ENCODE measurements around the gene INTS7.

INTS7 gene

GRCh38 chr1:211912844-211913432 is 122.4 kb downstream of the INTS7 start:
- no peak for FAIRE-seq
- no peak for DNase-seq (ENCODE audit: insufficient read length, low spot score)

GRCh38 chr1:211912038-211912437 is 123.3 kb downstream of the INTS7 start:
- no peak for FAIRE-seq
- no peak for DNase-seq (ENCODE audit: insufficient read length, low spot score)

GRCh38 chr1:211910913-211911485 is 124.4 kb downstream of the INTS7 start:
- DNase-seq (ENCODE audit: insufficient read length, low spot score) (no peak), FAIRE-seq (no peak)

- FAIRE-seq: no peak
These were observed 125.1 kb downstream of the INTS7 start for GRCh38 chr1:211910113-211910884.

GRCh38 chr1:211909395-211909794 is 126.0 kb downstream of the INTS7 start:
- DNase-seq (ENCODE audit: insufficient read length, low spot score) (no peak), FAIRE-seq (no peak)

More at GRCh38 chr1:211910113-211910884, 125.1 kb downstream of the INTS7 start:
- DNase-seq (ENCODE audit: insufficient read length, low spot score): no peak

GRCh38 chr1:211908951-211909350 is 126.4 kb downstream of the INTS7 start:
- no peak for DNase-seq (ENCODE audit: insufficient read length, low spot score)
- FAIRE-seq: no peak

GRCh38 chr1:211908453-211908852 is 126.9 kb downstream of the INTS7 start:
- no peak for DNase-seq (ENCODE audit: insufficient read length, low spot score)

GRCh38 chr1:211903490-211904245 is 131.7 kb downstream of the INTS7 start:
- FAIRE-seq: no peak

More at GRCh38 chr1:211908453-211908852, 126.9 kb downstream of the INTS7 start:
- no peak for FAIRE-seq

GRCh38 chr1:211902624-211903291 is 132.6 kb downstream of the INTS7 start:
- FAIRE-seq: no peak
- no peak for DNase-seq (ENCODE audit: insufficient read length, low spot score)

More at GRCh38 chr1:211903490-211904245, 131.7 kb downstream of the INTS7 start:
- no peak for DNase-seq (ENCODE audit: insufficient read length, low spot score)

- no peak for FAIRE-seq
- DNase-seq (ENCODE audit: insufficient read length, low spot score): no peak
These were observed 133.4 kb downstream of the INTS7 start for GRCh38 chr1:211901945-211902344.

GRCh38 chr1:211900441-211900840 is 134.9 kb downstream of the INTS7 start:
- no peak for DNase-seq (ENCODE audit: insufficient read length, low spot score)
- FAIRE-seq: no peak

GRCh38 chr1:211896958-211897357 is 138.4 kb downstream of the INTS7 start:
- DNase-seq (ENCODE audit: insufficient read length, low spot score): no peak
- no peak for FAIRE-seq

- no peak for DNase-seq (ENCODE audit: insufficient read length, low spot score)
These were observed 140.1 kb downstream of the INTS7 start for GRCh38 chr1:211895126-211895759.

GRCh38 chr1:211894312-211894711 is 141.0 kb downstream of the INTS7 start:
- DNase-seq (ENCODE audit: insufficient read length, low spot score) (no peak), FAIRE-seq (no peak)

More at GRCh38 chr1:211895126-211895759, 140.1 kb downstream of the INTS7 start:
- no peak for FAIRE-seq

- FAIRE-seq (no peak), DNase-seq (ENCODE audit: insufficient read length, low spot score) (no peak)
These were observed 142.1 kb downstream of the INTS7 start for GRCh38 chr1:211893260-211893659.

GRCh38 chr1:211892577-211892976 is 142.8 kb downstream of the INTS7 start:
- DNase-seq (ENCODE audit: insufficient read length, low spot score) (no peak), FAIRE-seq (no peak)

- no peak for DNase-seq (ENCODE audit: insufficient read length, low spot score)
- peak; percentile 21 for FAIRE-seq
These were observed 143.6 kb downstream of the INTS7 start for GRCh38 chr1:211891708-211892107.

All from GM19239 (cell line).